WTC11 (cell line): ENCODE data around the gene KLHL18.

Experiments used
- FOXJ3 ChIP-seq: sonication (generic); formaldehyde crosslinking; IDR thresholded peaks from 2 replicates; pipeline ENCODE4 v1.9.0; 2021; ENCODE audit warnings: missing genetic modification reagents, mild to moderate bottlenecking, borderline replicate concordance
- SP1 ChIP-seq: sonication (generic); formaldehyde crosslinking; conservative IDR thresholded peaks from 2 replicates; pipeline ENCODE4 v1.8.1; 2022; ENCODE audit warnings: missing genetic modification reagents
- ZNF263 ChIP-seq: sonication (generic); formaldehyde crosslinking; IDR thresholded peaks from 2 replicates; pipeline ENCODE4 v1.8.1; 2022; ENCODE audit warnings: low read depth, mild to moderate bottlenecking, moderate library complexity, missing genetic modification reagents
- ZNF317 ChIP-seq: sonication (generic); formaldehyde crosslinking; IDR thresholded peaks from 2 replicates; pipeline ENCODE4 v1.8.1; 2023; ENCODE audit warnings: low read depth, mild to moderate bottlenecking, moderate library complexity, missing genetic modification reagents, borderline replicate concordance
- TF ChIP-seq, protein P1 (sequence below): fragments of 200-600 bp; IDR thresholded peaks from 2 replicates; pipeline ENCODE4 v1.8.0; 2022; ENCODE audit warnings: antibody characterized with exemption
- TF ChIP-seq, protein P2 (sequence below): fragments of 250-450 bp; sonication (Bioruptor Pico); IDR thresholded peaks from 2 replicates; pipeline ENCODE4 v1.8.0; 2021; ENCODE audit warnings: mild to moderate bottlenecking
- TF ChIP-seq, protein P3 (sequence below): sonication (generic); formaldehyde crosslinking; IDR thresholded peaks from 2 replicates; pipeline ENCODE4 v1.8.1; 2022; ENCODE audit warnings: mild to moderate bottlenecking, missing genetic modification reagents, moderate library complexity, borderline replicate concordance
- TF ChIP-seq, protein P4 (sequence below): sonication (generic); formaldehyde crosslinking; IDR thresholded peaks from 2 replicates; pipeline ENCODE4 v1.8.0; 2022; ENCODE audit warnings: mild to moderate bottlenecking, missing genetic modification reagents
- TF ChIP-seq, protein P5 (sequence below): sonication (generic); formaldehyde crosslinking; IDR thresholded peaks from 2 replicates; pipeline ENCODE4 v1.8.0; 2022; ENCODE audit warnings: missing genetic modification reagents
- TF ChIP-seq, protein P6 (sequence below): sonication (generic); formaldehyde crosslinking; IDR thresholded peaks from 2 replicates; pipeline ENCODE4 v1.8.1; 2023; ENCODE audit warnings: mild to moderate bottlenecking, missing genetic modification reagents, moderate library complexity
- TF ChIP-seq, protein P7 (sequence below): fragments of 250-450 bp; sonication (Bioruptor Pico); conservative IDR thresholded peaks from 2 replicates; pipeline ENCODE4 v1.9.0; 2021; ENCODE audit warnings: mild to moderate bottlenecking

DNA sequence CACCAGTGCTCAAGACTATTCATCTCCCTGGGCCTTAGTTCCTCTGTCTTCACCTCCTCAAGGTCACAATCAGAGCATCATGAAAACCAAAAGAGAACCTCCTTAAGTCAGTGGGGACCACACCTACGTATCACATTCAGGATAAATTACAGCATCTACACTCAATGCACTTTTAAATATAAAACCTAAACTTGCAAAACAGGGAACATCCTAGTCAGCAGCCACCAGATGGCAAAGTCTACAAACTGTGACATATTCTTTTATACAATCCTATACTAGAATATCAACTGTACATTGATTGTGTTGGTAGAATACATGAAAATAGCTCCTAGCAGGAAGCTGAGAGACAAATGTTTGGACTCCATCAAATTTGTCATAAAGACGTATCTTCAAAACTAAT, 8.1 kb upstream of the KLHL18 start:
- TF ChIP-seq, protein P1, sequence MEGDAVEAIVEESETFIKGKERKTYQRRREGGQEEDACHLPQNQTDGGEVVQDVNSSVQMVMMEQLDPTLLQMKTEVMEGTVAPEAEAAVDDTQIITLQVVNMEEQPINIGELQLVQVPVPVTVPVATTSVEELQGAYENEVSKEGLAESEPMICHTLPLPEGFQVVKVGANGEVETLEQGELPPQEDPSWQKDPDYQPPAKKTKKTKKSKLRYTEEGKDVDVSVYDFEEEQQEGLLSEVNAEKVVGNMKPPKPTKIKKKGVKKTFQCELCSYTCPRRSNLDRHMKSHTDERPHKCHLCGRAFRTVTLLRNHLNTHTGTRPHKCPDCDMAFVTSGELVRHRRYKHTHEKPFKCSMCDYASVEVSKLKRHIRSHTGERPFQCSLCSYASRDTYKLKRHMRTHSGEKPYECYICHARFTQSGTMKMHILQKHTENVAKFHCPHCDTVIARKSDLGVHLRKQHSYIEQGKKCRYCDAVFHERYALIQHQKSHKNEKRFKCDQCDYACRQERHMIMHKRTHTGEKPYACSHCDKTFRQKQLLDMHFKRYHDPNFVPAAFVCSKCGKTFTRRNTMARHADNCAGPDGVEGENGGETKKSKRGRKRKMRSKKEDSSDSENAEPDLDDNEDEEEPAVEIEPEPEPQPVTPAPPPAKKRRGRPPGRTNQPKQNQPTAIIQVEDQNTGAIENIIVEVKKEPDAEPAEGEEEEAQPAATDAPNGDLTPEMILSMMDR = no peak
- TF ChIP-seq, protein P2, sequence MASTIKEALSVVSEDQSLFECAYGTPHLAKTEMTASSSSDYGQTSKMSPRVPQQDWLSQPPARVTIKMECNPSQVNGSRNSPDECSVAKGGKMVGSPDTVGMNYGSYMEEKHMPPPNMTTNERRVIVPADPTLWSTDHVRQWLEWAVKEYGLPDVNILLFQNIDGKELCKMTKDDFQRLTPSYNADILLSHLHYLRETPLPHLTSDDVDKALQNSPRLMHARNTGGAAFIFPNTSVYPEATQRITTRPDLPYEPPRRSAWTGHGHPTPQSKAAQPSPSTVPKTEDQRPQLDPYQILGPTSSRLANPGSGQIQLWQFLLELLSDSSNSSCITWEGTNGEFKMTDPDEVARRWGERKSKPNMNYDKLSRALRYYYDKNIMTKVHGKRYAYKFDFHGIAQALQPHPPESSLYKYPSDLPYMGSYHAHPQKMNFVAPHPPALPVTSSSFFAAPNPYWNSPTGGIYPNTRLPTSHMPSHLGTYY = no peak
- TF ChIP-seq, protein P3, sequence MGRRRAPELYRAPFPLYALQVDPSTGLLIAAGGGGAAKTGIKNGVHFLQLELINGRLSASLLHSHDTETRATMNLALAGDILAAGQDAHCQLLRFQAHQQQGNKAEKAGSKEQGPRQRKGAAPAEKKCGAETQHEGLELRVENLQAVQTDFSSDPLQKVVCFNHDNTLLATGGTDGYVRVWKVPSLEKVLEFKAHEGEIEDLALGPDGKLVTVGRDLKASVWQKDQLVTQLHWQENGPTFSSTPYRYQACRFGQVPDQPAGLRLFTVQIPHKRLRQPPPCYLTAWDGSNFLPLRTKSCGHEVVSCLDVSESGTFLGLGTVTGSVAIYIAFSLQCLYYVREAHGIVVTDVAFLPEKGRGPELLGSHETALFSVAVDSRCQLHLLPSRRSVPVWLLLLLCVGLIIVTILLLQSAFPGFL = no peak
- TF ChIP-seq ZNF263 (CRISPR knock-in tag) (no peak), SP1 (CRISPR knock-in tag) (no peak), ZNF317 (CRISPR knock-in tag) (no peak), FOXJ3 (no peak)
- TF ChIP-seq, protein P4, sequence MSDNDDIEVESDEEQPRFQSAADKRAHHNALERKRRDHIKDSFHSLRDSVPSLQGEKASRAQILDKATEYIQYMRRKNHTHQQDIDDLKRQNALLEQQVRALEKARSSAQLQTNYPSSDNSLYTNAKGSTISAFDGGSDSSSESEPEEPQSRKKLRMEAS (CRISPR knock-in tag) = no peak
- TF ChIP-seq, protein P5, sequence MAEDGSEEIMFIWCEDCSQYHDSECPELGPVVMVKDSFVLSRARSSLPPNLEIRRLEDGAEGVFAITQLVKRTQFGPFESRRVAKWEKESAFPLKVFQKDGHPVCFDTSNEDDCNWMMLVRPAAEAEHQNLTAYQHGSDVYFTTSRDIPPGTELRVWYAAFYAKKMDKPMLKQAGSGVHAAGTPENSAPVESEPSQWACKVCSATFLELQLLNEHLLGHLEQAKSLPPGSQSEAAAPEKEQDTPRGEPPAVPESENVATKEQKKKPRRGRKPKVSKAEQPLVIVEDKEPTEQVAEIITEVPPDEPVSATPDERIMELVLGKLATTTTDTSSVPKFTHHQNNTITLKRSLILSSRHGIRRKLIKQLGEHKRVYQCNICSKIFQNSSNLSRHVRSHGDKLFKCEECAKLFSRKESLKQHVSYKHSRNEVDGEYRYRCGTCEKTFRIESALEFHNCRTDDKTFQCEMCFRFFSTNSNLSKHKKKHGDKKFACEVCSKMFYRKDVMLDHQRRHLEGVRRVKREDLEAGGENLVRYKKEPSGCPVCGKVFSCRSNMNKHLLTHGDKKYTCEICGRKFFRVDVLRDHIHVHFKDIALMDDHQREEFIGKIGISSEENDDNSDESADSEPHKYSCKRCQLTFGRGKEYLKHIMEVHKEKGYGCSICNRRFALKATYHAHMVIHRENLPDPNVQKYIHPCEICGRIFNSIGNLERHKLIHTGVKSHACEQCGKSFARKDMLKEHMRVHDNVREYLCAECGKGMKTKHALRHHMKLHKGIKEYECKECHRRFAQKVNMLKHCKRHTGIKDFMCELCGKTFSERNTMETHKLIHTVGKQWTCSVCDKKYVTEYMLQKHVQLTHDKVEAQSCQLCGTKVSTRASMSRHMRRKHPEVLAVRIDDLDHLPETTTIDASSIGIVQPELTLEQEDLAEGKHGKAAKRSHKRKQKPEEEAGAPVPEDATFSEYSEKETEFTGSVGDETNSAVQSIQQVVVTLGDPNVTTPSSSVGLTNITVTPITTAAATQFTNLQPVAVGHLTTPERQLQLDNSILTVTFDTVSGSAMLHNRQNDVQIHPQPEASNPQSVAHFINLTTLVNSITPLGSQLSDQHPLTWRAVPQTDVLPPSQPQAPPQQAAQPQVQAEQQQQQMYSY (CRISPR knock-in tag) = no peak
- TF ChIP-seq, protein P6, sequence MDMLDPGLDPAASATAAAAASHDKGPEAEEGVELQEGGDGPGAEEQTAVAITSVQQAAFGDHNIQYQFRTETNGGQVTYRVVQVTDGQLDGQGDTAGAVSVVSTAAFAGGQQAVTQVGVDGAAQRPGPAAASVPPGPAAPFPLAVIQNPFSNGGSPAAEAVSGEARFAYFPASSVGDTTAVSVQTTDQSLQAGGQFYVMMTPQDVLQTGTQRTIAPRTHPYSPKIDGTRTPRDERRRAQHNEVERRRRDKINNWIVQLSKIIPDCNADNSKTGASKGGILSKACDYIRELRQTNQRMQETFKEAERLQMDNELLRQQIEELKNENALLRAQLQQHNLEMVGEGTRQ (CRISPR knock-in tag) = no peak
- TF ChIP-seq, protein P7, sequence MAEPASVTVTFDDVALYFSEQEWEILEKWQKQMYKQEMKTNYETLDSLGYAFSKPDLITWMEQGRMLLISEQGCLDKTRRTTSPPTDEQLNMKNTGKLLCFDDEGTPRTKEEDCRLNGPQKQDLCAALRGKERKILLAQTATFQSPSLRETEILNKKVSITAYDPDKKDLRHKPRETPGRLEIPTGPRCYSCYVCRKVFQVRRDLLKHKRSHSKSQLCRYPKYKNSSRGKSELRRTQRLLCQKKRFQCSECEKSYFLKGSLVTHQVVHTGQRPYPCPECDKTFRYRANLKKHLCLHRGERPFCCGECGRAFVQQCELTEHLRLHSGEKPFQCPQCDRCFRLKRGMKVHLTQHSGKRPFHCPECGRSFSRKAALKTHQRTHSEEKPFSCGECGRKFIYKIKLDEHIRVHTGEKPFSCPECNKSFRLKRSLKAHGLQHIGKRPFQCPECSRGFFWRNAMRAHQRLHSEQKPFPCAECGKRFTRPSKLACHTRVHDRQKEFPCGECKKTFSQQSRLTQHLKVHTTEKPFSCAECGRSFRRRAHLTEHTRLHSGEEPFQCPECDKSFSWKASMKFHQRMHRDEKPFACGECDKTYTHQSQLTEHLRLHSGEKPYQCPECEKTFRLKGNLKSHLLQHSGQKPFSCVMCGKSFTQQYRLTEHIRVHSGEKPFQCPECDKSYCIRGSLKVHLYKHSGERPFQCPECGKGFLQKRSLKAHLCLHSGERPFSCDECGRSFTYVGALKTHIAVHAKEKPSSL (CRISPR knock-in tag) = no peak
